Activated CD4-positive, alpha-beta T cell treated with anti-CD3 and anti-CD28 coated beads for 4 hours (primary cell): ENCODE data around the gene UROC1.

Experiments
- DNase-seq, 2 donors: peaks; one replicate each; pipeline ENCODE4 v3.0.0-alpha.2; 2020

The UROC1 gene

DNA sequence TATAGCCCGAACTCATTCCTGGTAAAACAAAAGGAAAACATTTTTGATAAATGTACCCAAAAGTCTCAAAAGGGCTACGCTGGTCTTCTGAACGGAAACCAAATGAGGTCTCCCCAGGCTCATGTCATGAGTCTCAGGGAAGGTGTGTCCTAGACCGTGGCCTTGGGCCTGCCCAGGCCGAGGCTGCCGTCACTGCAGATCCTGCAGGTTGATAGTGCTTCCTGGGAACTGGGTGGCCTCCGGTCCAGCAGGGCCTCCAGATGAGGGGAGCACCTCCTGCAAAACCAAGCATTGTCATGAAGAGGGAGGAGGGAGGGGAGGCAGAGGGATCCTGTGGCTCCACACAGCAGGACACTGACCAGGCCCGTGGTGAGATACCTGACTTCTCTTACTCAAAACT, 79.4 kb downstream of the UROC1 start:
- DNase-seq: no peak

DNA sequence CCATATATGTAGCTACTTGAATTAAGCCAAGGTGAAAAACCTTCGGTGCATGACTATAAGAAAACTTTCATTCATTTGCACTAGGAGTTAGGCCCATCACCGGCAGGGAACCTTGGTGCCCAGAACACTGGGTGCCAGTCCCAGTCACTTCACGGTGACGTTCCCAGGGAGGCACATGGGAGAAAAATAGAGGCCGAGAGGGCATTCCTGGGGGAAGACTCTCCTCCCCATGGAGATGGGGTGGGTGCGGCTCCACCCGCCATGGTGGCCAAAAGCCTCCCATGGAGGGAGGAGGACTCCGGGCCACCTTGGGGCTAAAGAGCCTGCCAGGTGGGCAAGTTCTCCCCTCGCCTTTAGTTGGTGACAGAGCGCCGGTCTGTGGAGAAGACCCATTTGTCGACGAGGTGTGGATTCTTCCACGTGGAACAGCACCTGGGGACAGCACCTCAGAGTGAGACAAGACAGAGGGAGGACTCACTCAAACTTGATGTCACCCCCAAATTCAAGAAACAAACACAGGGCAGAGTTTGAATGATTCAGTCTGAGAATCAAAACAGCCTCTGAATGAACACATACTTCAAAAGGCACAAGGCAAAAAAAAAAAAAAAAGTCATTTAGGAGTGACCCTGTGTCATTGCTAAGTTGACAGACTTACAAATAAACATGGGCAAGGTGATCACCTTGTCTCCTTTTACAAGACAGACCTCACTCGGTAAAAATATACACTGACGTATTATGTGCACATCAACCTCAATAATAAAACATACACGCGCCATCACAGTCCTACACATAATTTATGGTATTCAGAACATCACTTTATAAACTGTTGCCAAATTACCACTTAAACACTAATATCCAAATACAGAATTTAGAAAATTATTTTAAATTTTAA, 80.5 kb downstream of the UROC1 start:
- DNase-seq: no peak

DNA sequence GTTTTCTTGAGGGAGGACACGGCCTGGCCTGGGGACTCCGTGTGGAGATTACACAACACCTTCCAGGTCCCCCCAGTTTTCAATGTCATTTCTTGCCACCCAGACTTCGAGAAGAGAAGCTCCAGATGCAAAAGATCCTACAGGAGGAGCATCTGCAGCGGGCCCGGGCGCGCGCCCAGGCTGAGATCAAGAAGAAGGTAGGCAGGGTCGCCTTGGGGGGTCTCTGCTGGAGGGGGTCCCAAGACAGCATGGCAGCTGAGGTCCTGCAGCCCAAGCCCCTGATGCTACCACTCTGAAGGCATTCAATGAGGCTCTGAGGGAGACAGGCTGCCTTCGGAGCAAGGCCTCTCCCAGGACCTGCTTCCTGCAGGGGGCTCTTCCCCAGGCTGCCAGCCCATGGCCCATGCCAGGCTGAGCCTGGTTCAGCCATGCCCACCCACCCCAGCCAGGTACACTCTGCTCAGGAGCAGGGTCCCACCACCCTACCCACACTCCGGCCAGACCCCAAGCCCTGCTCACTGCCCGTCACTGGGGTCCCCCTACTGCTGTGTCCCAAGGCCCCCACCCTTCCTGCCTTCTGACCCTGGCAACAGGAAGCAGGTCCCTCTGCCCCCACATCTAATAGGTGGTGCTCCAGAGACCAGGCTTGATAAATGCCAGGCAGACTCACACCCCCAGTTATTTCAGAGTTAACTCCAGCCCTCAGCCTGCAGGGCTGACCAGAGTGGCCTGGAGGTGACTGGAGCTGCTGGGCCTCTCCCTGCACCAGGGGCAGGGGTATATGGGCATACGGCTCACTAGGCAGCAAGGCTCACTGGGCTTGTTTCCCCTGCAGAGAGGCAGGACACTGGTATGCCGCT, 81.9 kb downstream of the UROC1 start:
- no peak for DNase-seq

DNA sequence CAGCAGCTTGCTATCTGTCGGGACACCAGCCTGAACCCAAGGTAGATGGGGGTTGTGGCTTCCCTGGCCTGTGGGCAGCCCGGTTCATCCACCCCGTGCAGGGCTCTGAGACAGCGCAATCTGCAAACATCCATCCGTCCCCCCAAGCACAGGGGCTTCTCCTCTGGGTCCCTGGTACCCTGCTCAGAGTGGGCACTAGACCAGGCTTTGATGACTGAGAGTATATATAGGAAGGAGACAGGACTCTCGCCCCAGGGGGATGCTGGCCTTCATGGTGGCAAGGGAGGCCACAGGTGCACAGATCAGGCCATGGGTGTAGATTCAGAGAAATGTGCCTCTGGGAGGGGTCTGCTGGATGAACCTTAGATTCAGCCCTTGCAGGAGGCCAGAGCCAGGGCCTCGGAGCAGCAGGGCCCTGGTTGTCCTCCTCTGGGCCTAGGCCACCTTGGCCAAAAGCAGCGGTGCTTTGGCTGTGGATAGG, 82.6 kb downstream of the UROC1 start:
- no peak for DNase-seq

DNA sequence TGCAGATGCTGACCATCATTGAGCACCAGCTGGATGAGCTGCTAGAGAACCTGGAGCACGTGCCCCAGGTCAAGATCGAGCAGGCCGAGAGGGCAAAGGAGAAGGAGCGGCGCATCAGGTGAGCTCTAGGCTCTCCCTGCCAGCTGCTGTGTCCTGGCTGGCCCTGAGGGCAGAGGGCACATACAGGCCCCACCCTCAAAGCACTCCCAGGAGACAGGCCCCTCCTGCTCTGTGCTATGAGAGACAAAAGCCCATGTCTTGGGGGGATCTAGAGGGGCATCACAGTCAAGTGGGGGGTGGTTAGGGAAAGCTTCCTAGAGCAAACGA, 83.3 kb downstream of the UROC1 start:
- no peak for DNase-seq

DNA sequence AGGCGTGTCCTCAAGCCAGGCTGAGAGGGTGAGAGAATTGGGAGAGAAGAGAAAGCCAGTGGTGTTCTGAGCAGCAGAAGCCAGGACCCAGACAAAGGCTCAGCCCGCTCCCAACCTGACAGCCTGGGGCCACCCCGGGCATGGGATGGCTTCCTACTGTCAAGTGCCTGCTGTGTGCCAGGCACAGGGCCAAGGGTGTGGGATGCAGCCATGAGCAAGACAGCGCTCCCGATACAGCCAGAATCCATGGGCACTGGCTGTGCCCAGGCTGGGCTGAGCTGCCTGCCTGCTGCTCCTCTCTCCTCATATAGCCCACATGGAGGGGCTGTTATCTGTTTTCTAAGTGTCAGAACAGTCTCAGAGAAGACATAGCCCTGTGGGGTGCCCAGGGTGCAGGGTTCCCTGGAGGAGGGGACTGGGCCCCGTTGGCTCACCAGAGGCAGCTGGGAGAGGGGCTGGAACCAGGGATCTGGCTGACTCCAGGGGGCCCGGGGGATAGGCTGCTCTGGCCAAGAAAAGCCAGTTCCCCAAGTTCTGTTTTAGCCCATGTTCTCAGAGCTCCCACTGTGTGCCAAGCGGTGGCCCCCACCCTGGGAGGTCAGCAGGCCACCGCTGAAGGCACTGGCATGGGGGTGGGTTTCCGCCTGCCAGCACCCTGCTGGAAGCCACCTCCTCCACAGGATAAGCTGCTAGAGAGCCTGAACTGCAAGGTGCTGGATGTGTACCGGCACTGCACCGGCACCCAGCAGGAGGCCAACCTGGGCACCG, 83.9 kb downstream of the UROC1 start:
- no peak for DNase-seq

DNA sequence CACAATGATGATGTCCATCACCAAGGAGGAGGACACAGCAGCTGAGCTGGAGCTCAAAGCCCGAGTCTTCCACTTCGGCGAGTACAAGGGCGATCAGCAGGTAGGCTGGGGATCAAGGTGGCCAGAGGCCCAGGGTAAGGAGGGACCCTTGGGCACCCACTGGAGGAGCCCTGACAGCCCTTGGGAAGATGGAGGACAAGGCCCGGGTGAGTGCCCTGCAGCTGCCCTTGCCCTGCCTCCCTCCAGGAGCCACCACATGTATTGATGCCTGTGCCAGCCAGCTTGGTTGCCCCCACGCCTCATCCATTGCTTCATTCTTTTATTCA, 84.5 kb downstream of the UROC1 start:
- no peak for DNase-seq

DNA sequence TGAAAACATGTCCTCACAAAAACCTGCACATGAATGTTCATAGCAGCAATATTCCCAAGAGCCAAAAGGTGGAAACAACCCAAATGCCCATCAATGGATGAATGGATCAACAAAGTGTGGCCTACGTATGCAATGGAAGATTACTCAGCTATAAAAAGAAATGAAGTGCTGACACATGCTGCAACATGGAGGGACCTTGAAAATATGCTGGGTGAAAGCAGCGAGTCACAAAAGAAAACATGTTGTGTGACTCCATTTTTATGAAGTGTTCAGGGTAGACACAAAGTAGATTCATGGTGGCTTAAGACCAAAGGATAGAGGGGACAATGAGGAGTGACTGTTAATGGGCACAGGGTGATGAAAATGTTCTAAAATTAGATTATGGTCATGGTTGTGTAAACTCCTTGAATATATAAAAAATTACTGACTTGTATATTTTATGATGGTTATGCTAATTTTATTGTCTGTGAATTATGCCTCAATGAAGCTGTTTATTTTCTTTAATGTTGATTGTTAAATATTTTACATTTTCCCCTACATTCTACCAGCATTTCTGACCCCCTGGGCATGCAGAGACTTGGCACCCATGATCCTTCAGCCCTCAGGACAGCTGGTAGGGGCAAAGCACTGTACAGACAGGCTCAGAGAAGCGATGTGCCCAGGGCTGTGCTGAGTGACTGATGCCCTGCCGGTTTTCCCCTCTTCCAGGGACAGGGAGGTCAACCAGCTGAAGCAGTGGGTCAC, 85.0 kb downstream of the UROC1 start:
- DNase-seq: no peak
